Right ventricle myocardium superior (tissue), 1 donor: ENCODE measurements around the gene CCER1. TPM values are rescaled to one million over a fixed set of nuclear protein-coding genes. Genes with fewer than 3 reads are reported as not detected.

ENCODE experiments used
- ATAC-seq: fragments of 200-7000 bp; cut with Tn5 transposase; one replicate; pipeline ENCODE4 v1.9.1; 2020; ENCODE audit warnings: mild to moderate bottlenecking; ENCODE audit not compliant: poor library complexity
- DNase-seq: peaks from one replicate; pipeline ENCODE4 v3.0.0-alpha.2; 2020
- intact Hi-C: fragments of 100-400 bp; cut with DNase I; formaldehyde crosslinking; loops from one replicate; pipeline ENCODE4 v1.11.2; 2022
- total RNA-seq: library from RNA; stranded (reverse); fragmentation: NEBNext Ultra II Directional; extraction: Animal tissue kit (Norgen Biotek cat#: 25700); gene quantifications from one replicate; pipeline ENCODE4 v1.2.1, GENCODE V29; 2021
- donor health status: DM: no; HTN: yes; CAD: no; lungs with severe emphysema.

The CCER1 gene
- total RNA-seq, 1 donor from 2014 or later = not detected

DNA sequence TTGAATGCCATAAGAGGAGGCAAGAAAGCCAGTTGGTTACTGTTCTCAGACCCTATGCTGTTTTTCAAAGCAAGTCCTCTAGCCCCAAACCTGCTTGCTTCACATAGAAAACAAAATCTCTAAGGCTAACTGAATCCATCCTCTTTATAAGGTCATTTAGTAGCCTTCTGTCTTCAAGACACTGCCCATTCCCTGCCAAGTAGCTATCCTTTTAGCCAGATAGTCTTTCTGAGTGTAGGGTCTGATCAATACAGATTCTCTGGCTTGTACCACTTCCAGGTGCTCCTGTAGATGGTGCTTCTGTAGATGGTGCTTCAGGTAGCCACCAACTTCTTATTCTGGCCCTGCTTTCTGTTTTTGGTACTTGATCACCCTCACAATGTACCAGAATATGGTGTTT, 15.9 kb upstream of the CCER1 start:
- ATAC-seq (no peak), DNase-seq (no peak)
- intact Hi-C loops = loop anchor here (10.0 kb wide), 1 partner anchor 384 kb away; no protein-coding TSS in a partner anchor

DNA sequence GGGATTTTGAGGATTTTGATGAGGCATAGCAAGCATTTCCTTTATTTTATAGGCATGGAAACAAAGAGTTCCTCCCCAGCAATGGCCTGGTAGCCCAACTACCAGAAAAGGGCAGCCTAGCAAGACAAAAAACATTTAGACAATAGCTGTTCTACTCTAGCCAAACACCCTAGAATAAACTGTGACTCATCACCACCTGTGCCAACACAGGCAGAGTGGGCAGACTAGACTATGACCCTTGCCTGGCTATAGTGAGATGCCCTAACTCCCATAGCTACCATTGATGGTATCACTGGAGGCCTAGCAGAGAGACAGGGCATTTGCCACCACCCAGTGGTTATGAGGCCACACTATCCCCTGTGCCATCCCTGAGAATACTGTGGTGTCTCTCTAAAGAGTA, 15.5 kb upstream of the CCER1 start:
- no peak for ATAC-seq
- intact Hi-C loops = loop anchor here (10.0 kb wide), 1 partner anchor 384 kb away; no protein-coding TSS in a partner anchor
- DNase-seq = no peak

DNA sequence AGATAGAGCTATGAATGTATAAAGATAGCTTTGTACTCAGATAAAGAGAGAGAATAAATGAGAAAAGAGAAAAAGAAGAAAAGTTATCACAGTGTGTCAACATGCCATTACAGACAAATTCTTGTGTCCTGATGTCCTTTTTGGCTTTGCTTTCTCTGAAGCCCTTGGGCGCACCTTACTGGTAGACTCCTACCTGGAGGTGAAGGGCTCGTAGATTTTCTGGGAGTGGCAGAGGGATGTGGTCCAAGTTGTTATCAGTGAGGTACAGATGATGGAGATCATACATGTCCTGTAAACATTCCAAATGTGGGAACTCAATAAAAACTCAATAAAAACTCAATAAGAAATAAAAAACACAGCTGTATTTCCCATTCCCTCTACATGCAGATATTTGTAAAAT, 14.9 kb upstream of the CCER1 start:
- intact Hi-C loops = loop anchor here (10.0 kb wide), 1 partner anchor 385 kb away; no protein-coding TSS in a partner anchor
- no peak for ATAC-seq
- no peak for DNase-seq

DNA sequence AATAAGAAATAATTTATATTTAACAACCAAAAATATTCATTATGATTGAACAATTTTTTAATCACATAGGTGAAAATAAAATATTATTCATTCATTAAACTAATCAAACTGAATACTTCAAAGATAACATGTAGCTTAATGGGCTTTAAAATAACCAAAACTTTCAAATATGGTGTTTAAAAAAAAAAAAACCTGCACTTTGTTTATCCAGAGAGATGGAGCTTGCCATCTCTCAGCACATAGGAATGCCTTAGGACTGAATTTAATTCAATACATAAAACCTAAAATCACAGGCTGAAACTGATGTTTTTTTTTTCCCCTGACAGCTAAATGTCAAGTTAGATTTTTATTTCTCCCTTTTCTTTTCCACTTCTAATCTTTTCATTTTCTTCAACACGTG, 14.4 kb upstream of the CCER1 start:
- intact Hi-C loops = no loop called here
- no peak for DNase-seq
- ATAC-seq = no peak

DNA sequence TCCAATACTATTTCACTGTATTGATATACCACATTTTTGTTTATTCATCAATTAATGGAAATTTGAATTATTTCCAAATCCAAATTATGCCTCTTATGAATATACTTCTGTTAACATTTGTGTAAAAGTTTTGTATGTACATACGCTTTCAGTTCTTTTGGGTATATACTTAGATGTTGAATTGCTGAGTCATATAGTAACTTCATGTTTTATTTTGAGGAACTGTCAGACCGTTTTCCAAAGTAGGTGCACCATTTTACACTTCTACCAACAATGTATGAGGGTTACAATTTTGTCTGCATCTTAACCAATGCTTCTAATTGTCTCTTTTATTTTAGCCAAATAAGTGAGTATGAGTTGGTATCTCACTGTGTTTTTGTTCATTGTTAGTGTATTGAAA, 10.2 kb upstream of the CCER1 start:
- no peak for DNase-seq
- ATAC-seq = no peak
- intact Hi-C loops = no loop called here

DNA sequence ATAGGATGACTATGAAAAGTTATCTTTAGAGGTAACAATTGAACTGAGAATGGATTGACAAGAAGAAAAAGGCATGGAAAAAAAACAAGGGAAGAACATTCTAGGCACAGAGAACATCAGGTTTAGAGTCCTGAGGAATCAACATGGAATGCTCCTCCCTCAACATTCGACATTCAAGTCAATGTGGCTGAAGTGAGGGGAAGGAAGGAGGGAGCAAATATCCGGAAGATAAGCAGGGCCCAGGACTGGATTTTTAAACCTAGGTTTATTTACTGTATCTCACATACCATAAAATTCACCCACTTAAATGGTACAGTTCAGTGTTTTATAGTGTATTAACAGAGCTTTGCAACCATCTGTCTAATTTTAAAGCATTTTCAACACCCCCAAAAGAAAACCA, 9.6 kb upstream of the CCER1 start:
- DNase-seq (no peak), ATAC-seq (no peak)
- intact Hi-C loops = no loop called here

DNA sequence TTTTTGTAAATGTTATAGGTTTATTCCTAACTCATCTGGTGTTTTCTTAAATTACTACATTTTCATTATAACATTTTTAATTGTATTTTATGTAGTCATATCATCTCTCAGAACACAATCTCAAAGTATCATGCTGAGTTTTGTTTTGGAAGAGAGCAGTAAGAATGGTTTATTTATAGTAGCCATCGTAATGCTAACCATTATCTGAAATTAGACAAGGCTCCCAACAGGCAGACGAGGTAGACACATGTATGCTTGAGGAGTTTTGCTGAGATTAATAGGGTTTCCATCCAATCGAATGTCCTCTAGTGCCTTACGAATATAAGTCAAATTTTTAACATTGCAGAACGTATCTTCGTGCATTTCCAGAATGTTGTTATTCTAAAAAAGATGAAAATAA, 9.0 kb upstream of the CCER1 start:
- DNase-seq (no peak), ATAC-seq (peak; percentile 55)
- intact Hi-C loops = no loop called here

DNA sequence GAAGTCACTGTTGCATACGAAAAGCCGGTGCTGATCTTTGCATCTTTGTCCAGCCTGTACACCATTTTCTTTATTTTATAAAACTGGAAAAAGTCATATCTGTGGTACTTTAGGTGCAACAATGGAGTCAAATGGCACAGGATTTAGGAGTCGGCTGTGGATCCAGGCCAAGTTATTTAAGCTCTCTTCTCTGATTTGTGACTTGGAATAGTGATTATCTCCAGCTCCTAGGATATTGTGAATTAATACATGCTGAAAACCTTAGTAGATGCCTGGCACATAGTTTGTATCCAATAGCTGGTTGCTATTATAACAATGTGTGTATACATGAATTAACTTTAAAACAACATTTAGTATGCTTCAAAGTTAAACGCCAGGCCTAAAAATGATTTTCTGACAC, 6.2 kb upstream of the CCER1 start:
- DNase-seq = no peak
- intact Hi-C loops = no loop called here
- no peak for ATAC-seq

DNA sequence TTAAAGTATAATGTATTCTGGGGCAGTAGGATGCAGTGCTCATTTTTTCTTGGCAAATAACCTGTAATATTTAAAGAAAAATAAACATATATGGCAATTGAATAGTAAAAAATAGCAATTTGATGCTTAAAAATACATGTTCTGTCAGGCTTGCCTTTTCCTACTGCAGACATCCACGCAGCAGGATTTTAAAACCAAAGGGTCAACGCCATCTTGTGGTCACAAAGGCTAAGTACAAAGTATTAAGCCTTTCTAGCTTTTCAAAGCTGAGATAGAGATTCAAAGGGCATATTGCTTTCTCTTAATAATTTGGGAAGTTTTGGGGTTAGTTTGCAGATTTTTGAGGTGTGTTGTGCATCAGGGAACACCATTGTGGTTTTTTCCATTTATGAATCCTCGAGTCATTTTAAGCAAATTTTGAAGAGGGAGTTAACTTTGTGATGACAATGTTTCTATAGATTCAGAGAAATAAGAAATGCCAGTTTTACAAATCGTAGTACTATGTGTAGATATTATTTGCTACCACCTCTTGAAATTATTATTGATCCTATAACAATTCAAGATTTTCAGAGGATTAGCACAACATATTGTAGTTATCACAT, 4.7 kb upstream of the CCER1 start:
- intact Hi-C loops = no loop called here
- ATAC-seq (peak; percentile 85), DNase-seq (no peak)

DNA sequence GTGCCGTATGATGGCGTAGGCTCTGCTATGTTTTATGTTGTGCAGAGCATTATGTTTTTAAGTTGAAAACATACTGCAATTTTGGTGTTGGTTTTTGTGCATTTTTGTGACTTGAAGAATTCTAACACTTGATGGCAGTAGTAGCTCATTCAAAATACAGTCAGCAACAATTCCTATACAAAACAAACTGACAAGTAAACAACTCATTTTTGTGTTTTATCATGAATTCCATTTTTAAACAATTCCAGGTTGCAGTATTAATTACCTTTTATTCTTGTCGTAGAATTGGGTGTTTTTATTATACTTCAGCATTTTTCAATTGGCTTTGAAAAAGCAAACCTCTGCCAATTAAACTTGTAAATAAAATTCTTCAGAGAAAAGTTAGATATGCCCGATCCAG, 4.1 kb upstream of the CCER1 start:
- ATAC-seq (peak; percentile 60), DNase-seq (no peak)
- intact Hi-C loops = no loop called here

DNA sequence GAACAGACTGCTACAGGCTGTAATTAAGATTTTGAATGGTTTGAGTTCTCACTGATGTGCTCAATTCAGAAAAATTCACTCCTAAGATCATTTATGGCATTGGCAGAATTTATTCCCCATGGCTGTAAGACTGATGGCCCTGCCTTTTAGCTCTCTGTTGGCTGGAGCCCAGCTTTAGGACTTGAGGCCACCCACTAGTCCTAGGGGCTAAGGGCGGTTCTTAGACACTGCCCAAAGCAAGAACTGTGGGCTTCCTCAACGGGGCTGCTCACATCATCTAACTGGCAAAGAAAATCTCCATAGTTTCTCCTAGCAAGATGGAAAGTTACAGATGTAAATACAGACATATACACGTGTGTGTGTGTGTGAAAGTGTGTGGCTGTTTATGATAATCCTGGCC, 3.4 kb upstream of the CCER1 start:
- DNase-seq (no peak), ATAC-seq (no peak)
- intact Hi-C loops = no loop called here

DNA sequence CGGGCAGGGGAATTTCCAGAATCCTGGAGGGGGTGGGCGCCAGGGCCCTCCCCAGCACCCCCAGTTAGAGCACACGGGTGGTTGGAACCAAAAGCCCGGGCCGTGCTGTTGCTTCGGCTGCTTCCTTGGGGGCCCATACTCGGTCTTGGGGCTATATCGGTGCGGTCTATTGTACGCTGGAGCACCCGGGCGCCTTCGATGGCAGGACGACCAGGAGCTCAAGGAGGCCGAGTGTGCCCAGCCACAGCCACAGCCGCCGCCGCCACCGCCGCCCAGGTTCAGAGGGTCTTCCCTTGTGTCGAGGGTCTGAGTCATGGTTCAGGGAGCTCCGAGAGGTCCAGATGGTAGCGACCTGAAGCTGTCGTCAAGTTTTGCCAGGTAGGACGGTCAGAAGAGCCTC, 548 bp downstream of the CCER1 start:
- no peak for DNase-seq
- intact Hi-C loops = no loop called here
- no peak for ATAC-seq

DNA sequence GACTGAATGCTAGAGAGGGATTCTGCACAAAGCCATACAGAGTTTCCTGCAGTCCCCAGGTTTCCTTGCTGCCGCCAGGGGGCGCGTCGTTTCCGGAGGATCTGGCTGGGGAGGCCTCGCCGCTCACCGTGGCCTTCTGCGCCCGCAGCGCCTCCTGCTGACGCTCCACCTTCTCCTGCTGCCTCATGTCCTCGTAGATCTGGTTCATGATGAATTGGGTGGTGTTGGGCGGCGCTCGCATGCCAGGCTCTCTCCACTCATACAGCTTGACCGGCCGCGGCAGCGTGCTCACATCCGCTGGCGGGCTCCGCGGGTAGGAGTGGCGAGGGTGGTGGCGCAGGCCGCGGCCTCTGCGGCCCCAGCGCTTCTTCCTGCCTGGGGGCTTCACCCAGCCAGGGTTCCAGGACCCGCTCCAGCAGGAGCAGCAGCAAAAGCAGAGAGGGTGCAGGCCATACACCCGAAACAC, 987 bp downstream of the CCER1 start:
- DNase-seq = peak; percentile 37
- ATAC-seq = no peak
- intact Hi-C loops = no loop called here

DNA sequence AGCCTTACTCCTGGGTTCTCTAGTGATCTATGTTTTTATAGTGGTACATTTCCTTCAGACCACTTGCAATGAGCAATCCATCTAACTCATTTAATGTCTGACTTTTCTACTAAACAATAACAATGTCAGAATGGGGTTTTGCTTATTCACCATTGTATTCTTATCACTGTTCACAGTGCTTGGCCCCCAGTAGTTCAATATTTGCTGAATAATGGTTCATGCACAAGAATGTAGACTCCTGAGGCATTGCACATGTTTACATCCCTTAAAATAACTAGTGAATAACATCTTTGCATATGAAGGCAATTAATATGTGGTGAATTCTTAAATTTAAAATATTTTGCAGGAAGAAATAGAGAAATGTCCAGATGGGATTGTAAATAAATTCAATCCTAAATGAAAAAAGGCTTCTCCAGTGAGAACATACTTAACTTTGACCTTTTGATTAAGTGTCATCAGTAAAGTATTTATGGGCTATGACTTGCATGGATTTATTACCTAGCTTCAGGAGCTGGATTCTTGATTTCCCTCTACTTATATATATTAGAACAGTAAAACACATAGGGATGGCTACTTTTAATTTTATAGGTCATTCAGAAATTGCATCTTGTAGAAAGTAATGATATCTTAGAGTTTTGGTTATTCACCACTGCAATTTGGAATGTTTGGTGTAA, 3.4 kb downstream of the CCER1 start:
- ATAC-seq (no peak), DNase-seq (no peak)
- intact Hi-C loops = no loop called here

DNA sequence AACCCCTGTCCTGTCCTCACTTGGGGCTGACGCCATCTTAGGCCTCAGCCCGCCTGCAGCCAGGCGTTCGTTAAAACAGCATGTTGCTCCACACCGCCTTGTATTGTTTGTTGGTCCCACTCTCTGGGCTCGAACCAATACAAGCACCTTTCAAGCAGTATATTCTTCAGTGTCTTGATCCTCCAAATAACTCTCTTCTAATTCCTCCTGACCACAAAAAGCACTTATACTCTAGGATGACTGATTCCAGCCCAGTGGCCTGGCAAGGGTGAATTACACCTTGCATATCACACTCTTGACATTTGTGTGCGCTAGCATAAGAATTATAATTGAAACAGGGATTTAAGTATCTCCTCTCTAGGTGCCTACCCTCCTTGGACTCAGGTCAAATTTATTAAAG, 7.1 kb downstream of the CCER1 start:
- intact Hi-C loops = no loop called here
- ATAC-seq = no peak

DNA sequence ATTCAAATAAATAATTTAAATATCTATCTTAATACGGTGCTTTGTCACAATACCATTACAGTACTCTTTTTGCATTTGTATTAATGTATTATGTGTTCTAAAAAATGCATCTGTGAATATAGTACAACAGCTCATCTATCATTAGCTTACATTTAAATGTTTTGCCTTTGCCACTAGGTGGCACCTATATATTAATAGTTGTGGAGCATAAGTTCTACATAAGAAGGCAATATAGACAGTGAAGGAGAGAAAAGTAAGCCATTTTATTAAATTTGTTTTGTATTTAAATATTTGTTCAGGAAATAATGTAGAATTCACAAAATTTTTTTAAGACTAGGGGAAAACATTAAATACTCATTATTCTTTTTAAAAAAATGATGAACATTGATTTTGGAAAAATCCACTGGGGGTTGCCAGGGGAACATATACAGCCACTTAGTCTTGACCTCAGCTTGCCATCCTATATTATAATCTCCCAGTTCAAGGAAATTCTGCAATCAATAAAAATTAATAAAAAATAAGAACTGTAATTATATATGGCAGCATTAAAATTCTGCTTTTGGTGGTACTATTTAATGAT, 9.8 kb downstream of the CCER1 start:
- intact Hi-C loops = no loop called here
- ATAC-seq (peak; percentile 53), DNase-seq (no peak)

More for the DNA sequence above, 7.1 kb downstream of the CCER1 start:
- DNase-seq = no peak

DNA sequence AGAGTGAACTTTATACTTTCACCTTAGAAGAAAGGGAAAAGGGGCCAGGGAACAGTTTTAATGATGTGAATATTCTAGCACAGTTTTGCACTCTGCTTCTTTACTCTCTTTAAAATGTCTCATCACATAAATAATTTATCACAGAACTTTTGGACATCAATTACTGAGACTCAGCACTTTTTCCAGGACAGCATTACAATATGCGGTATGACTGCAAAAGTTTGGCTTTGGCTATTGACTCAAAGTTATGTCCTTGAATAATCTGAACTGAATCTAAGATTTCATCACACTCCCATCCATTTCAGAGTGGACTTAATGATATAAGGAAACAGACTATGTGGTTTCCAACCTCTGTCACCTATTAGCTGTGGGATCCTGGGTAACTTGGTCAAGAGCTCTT, 11.7 kb downstream of the CCER1 start:
- intact Hi-C loops = no loop called here
- ATAC-seq = no peak

DNA sequence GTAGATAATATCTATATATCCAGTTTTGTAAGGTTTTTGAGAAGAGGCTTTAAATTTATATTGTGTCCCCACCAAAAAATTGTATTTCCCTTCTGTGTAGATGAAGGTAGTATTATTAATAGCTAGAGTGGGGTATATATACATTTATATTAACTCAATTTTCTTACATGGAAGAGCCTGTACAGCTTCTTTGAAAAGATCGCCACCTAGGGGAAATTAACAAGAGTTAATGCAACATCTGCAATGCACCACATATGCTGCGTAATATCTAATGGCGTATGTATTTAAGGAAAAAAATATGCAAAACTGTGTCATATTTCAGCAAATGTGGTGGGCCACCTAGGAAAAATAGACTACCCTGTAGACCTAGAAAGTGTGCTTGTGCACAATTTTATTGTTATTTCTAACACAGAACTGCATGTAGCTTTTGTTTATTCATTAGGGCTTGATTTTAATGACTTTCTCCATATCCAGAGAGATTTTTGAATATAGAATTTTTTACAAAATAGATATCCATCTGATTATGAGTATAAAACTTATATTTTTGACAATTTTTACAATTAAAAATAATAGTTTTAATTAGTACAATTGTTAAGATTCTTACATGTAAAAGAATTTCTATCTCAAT, 14.0 kb downstream of the CCER1 start:
- intact Hi-C loops = no loop called here
- DNase-seq (no peak), ATAC-seq (peak; percentile 46)

More for the DNA sequence above, 11.7 kb downstream of the CCER1 start:
- DNase-seq = no peak

DNA sequence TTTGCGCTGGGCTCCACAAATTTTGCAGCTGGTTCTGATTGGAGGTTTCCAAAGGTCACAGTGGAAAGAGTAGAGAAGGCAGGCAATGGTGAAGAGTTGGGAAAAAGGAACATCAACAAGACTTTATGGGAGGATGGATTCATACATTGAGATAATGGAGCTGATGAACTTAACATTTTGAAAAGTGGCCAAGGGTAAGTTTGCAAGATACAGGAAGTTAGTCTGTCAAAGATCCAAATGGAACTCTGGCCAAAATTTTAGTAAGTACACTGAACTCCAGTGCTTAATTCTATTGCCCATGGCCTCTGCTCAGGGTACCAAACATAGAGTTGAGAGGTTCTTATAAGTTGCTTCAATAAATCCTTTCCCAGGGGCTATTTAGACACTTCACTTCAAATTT, 15.6 kb downstream of the CCER1 start:
- DNase-seq (no peak), ATAC-seq (no peak)
- intact Hi-C loops = no loop called here

DNA sequence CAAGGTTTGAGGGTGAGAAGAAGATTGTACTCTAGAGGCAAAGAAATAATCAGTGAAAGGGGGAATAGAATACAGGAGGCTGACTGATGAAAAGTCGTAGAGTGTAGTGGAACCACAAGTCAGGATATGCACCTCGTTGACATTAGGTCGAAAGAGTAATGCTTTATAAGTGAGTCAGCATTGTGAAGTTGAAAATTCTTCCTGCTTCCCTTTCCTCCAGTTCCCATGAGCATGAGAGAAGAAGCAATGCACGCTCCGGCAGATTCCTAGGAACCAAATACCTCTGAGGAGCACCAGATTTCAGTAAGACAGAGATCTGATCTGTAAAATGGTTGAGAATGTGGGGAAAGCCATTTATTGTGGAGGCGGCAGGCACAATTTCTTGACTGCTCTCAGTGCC, 16.5 kb downstream of the CCER1 start:
- intact Hi-C loops = no loop called here
- DNase-seq (no peak), ATAC-seq (no peak)
